Measurements from ENCODE around the gene PIK3CG. TPM values are rescaled to one million over a fixed set of nuclear protein-coding genes. Genes with fewer than 3 reads are reported as not detected.

Gene PIK3CG
- total RNA-seq, 4 donors from 2014 or later: 2.0 to 3.2 (median 2.4) TPM

GRCh38 chr7:106887421-106887820 lies 22.3 kb downstream of the PIK3CG start:
- intact Hi-C loops (cut with DNase I; ENCODE audit: low total_unique reads): no loop called here
- TF ChIP-seq CTCF (IDR thresholded peaks at IDR 0.05) (no peak), POLR2A (IDR thresholded peaks at IDR 0.05) (no peak)
- no peak overlapping the region for H3K4me3 ChIP-seq (ENCODE audit: low read depth, poor library complexity, severe bottlenecking)
- 19 to 20% methylated on average over 1 of the region's 1 CpG for WGBS, 2 donors
- no peak for DNase-seq (ENCODE audit: low spot score in 2 of 2)

- intact Hi-C loops (cut with DNase I; ENCODE audit: low total_unique reads): no loop called here
- DNase-seq (ENCODE audit: low spot score in 2 of 2): no peak
- WGBS, 2 donors: 91 to 95% methylated on average over 5 of the region's 5 CpGs
- TF ChIP-seq POLR2A (IDR thresholded peaks at IDR 0.05) (no peak), CTCF (IDR thresholded peaks at IDR 0.05) (no peak)
- H3K4me3 ChIP-seq (ENCODE audit: low read depth, poor library complexity, severe bottlenecking): no peak overlapping the region
These were observed 23.1 kb downstream of the PIK3CG start for GRCh38 chr7:106888204-106888603.

GRCh38 chr7:106890952-106891351 lies 25.9 kb downstream of the PIK3CG start:
- 85 to 96% methylated on average over 2 of the region's 2 CpGs for WGBS, 2 donors
- H3K4me3 ChIP-seq (ENCODE audit: low read depth, poor library complexity, severe bottlenecking): no peak overlapping the region
- intact Hi-C loops (cut with DNase I; ENCODE audit: low total_unique reads): no loop called here
- DNase-seq (ENCODE audit: low spot score in 2 of 2): no peak
- no peak for TF ChIP-seq CTCF (IDR thresholded peaks at IDR 0.05)
- no peak for TF ChIP-seq POLR2A (IDR thresholded peaks at IDR 0.05)

GRCh38 chr7:106891548-106892410 lies 26.7 kb downstream of the PIK3CG start:
- no peak for TF ChIP-seq POLR2A (IDR thresholded peaks at IDR 0.05)
- no peak for TF ChIP-seq CTCF (IDR thresholded peaks at IDR 0.05)
- 58 to 64% methylated on average over 8 of the region's 8 CpGs for WGBS, 2 donors
- H3K4me3 ChIP-seq (ENCODE audit: low read depth, poor library complexity, severe bottlenecking): no peak overlapping the region
- intact Hi-C loops (cut with DNase I; ENCODE audit: low total_unique reads): no loop called here
- DNase-seq (ENCODE audit: low spot score in 2 of 2): no peak

GRCh38 chr7:106893591-106893990 lies 28.5 kb downstream of the PIK3CG start:
- 86 to 87% methylated on average over 2 of the region's 2 CpGs for WGBS, 2 donors
- DNase-seq (ENCODE audit: low spot score in 2 of 2): no peak
- H3K4me3 ChIP-seq (ENCODE audit: low read depth, poor library complexity, severe bottlenecking): no peak overlapping the region
- intact Hi-C loops (cut with DNase I; ENCODE audit: low total_unique reads): no loop called here
- TF ChIP-seq CTCF (IDR thresholded peaks at IDR 0.05) (no peak), POLR2A (IDR thresholded peaks at IDR 0.05) (no peak)
